Measurements from ENCODE around the gene TSPAN17. TPM values are rescaled to one million over a fixed set of nuclear protein-coding genes. Genes with fewer than 3 reads are reported as not detected.

TSPAN17 gene
- total and polyA plus RNA-seq, 3 experiments from 2014 or later = 26.2 to 38.8 (median 37.4) TPM

DNA sequence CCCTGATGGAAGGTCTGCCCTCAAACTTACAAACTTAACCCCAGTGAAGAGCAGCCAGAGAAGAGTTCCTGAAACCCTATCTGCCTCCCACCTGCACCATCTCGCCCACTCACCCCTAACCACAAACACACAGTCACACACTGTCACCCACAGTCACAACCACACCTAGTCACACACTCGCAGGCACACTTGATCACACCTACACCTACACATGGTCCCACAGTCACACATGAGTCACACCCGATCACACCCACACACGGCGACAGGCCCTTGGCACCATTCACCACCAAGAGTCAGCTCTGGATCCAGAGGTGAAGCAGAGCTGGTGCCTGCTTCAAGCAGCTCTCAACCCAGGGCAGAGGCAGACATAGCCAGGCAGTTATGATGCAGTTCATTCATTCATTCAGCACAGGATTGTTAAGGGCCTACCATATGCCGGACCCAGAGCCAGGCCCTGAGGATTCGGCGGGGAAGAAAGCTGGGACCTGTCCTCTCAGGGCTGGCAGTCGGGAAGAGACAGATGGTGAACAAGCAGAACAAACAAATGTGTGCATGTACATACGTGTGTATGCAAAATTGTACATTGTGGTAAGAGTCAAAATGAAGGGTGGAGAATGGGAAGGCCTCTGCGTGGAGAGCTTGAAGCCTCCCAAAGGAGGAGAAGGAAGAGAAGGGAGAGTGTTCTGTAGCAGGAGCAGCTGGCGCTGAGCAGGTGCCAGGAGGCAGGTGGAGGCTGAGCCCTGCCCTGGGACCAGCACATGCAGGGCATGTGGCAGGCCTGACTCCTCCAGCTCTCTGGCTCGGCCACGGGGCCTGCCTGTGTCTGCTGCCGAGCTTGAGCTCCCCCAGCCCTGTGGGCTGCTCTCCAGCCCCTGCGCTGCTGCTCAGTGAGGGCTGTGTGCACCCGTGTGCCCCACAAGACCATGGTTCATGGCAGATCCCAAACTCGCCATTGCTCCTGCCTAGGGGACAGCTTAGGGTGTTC lies 6.4 kb downstream of the TSPAN17 start:
- POLR2A ChIA-PET = no interaction called here
- Histone ChIP-seq H3K36me3 (ENCODE audit: insufficient read depth, low read length) (no peaks in the 10 kb centered on the region), H3K4me3 (ENCODE audit: low read length) (no peak overlapping the region), H3K4me1 (ENCODE audit: insufficient read depth, low read length) (peaks cover 56% of the 10 kb centered on the region), H3K9me3 (ENCODE audit: low read length) (no peaks in the 10 kb centered on the region), H3K27ac (ENCODE audit: low read depth, low read length) (no peak overlapping the region), H3K27me3 (ENCODE audit: insufficient read depth, low read length, poor library complexity, severe bottlenecking) (no peaks in the 10 kb centered on the region)
- H3K9me3 Mint-ChIP-seq = no peaks in the 10 kb centered on the region
- H3K4me1 Mint-ChIP-seq = peaks cover 62 to 77% (median 68%) of the 10 kb centered on the region in 3 donors
- CTCF ChIA-PET = interaction anchor here (1.2 kb wide), 1 partner anchor 237 kb away, joined by 3 read pairs; no protein-coding TSS in a partner anchor
- peaks cover 0 to 39% (median 8%) of the 10 kb centered on the region in 3 donors for H3K36me3 Mint-ChIP-seq
- peak overlapping the region; percentile 13 to 82 (median 72) for H3K27ac Mint-ChIP-seq
- H3K4me3 Mint-ChIP-seq = peak overlapping the region in 6 of 7 donors; percentile 5 to 68 (median 29)
- H3K27me3 Mint-ChIP-seq = no peaks in the 10 kb centered on the region
- DNase-seq = peak in 3 of 5 donors; percentile 31 to 62 (median 34)

GRCh38 chr5:176654856-176655255 lies 7.6 kb downstream of the TSPAN17 start:
- peak overlapping the region in 1 of 7 donors; percentile 34 for H3K4me3 Mint-ChIP-seq

GRCh38 chr5:176656467-176656990 lies 9.2 kb downstream of the TSPAN17 start:
- no peak overlapping the region for H3K4me3 Mint-ChIP-seq
- H3K27ac Mint-ChIP-seq = peak overlapping the region in 3 of 8 donors; percentile 27 to 43 (median 35)
- Histone ChIP-seq H3K4me3 (ENCODE audit: low read length) (no peak overlapping the region), H3K4me1 (ENCODE audit: insufficient read depth, low read length) (peaks cover 46% of the 10 kb centered on the region), H3K27ac (ENCODE audit: low read depth, low read length) (no peak overlapping the region), H3K36me3 (ENCODE audit: insufficient read depth, low read length) (no peaks in the 10 kb centered on the region), H3K27me3 (ENCODE audit: insufficient read depth, low read length, poor library complexity, severe bottlenecking) (no peaks in the 10 kb centered on the region), H3K9me3 (ENCODE audit: low read length) (no peaks in the 10 kb centered on the region)
- no peaks in the 10 kb centered on the region for H3K27me3 Mint-ChIP-seq
- no peaks in the 10 kb centered on the region for H3K9me3 Mint-ChIP-seq
- peaks cover 0 to 39% (median 8%) of the 10 kb centered on the region in 3 donors for H3K36me3 Mint-ChIP-seq
- DNase-seq = no peak
- CTCF ChIA-PET = interaction anchor here (0.8 to 6.8 kb wide), 4 partner anchors 8 to 455 kb away, joined by 3 to 108 read pairs (median 4); partner anchors contain the start of gene TSPAN17
- H3K4me1 Mint-ChIP-seq = peaks cover 56 to 76% (median 66%) of the 10 kb centered on the region in 3 donors
- POLR2A ChIA-PET = no interaction called here

More at GRCh38 chr5:176654856-176655255, 7.6 kb downstream of the TSPAN17 start:
- H3K4me1 Mint-ChIP-seq = peaks cover 62 to 78% (median 69%) of the 10 kb centered on the region in 3 donors
- Histone ChIP-seq H3K4me1 (ENCODE audit: insufficient read depth, low read length) (peaks cover 50% of the 10 kb centered on the region), H3K4me3 (ENCODE audit: low read length) (no peak overlapping the region), H3K36me3 (ENCODE audit: insufficient read depth, low read length) (no peaks in the 10 kb centered on the region), H3K27ac (ENCODE audit: low read depth, low read length) (no peak overlapping the region), H3K9me3 (ENCODE audit: low read length) (no peaks in the 10 kb centered on the region), H3K27me3 (ENCODE audit: insufficient read depth, low read length, poor library complexity, severe bottlenecking) (no peaks in the 10 kb centered on the region)
- DNase-seq = no peak
- H3K36me3 Mint-ChIP-seq = peaks cover 0 to 39% (median 8%) of the 10 kb centered on the region in 3 donors
- peak overlapping the region in 3 of 8 donors; percentile 16 to 43 (median 17) for H3K27ac Mint-ChIP-seq
- no peaks in the 10 kb centered on the region for H3K9me3 Mint-ChIP-seq
- H3K27me3 Mint-ChIP-seq = no peaks in the 10 kb centered on the region
- ChIA-PET CTCF (no interaction called here), POLR2A (no interaction called here)

- ChIA-PET POLR2A (interaction anchor here (1.1 kb wide), 1 partner anchor 10 kb away, joined by 7 read pairs; no protein-coding TSS in a partner anchor), CTCF (interaction anchor here (0.9 to 6.8 kb wide), 10 partner anchors 10 to 929 kb away, joined by 3 to 108 read pairs (median 4); partner anchors contain the start of gene TSPAN17)
- Histone ChIP-seq H3K36me3 (ENCODE audit: insufficient read depth, low read length) (no peaks in the 10 kb centered on the region), H3K9me3 (ENCODE audit: low read length) (no peaks in the 10 kb centered on the region), H3K4me3 (ENCODE audit: low read length) (peak overlapping the region; percentile 57), H3K27ac (ENCODE audit: low read depth, low read length) (no peak overlapping the region), H3K27me3 (ENCODE audit: insufficient read depth, low read length, poor library complexity, severe bottlenecking) (no peaks in the 10 kb centered on the region), H3K4me1 (ENCODE audit: insufficient read depth, low read length) (peaks cover 34% of the 10 kb centered on the region)
- H3K9me3 Mint-ChIP-seq = no peaks in the 10 kb centered on the region
- H3K36me3 Mint-ChIP-seq = peaks cover 0 to 34% (median 8%) of the 10 kb centered on the region in 3 donors
- DNase-seq = peak; percentile 37 to 71 (median 41)
- peaks cover 41 to 61% (median 50%) of the 10 kb centered on the region in 3 donors for H3K4me1 Mint-ChIP-seq
- peak overlapping the region; percentile 32 to 88 (median 79) for H3K4me3 Mint-ChIP-seq
- peak overlapping the region in 7 of 8 donors; percentile 46 to 90 (median 84) for H3K27ac Mint-ChIP-seq
- H3K27me3 Mint-ChIP-seq = no peaks in the 10 kb centered on the region
Measured at GRCh38 chr5:176658007-176658599, 10.8 kb downstream of the TSPAN17 start.

DNA sequence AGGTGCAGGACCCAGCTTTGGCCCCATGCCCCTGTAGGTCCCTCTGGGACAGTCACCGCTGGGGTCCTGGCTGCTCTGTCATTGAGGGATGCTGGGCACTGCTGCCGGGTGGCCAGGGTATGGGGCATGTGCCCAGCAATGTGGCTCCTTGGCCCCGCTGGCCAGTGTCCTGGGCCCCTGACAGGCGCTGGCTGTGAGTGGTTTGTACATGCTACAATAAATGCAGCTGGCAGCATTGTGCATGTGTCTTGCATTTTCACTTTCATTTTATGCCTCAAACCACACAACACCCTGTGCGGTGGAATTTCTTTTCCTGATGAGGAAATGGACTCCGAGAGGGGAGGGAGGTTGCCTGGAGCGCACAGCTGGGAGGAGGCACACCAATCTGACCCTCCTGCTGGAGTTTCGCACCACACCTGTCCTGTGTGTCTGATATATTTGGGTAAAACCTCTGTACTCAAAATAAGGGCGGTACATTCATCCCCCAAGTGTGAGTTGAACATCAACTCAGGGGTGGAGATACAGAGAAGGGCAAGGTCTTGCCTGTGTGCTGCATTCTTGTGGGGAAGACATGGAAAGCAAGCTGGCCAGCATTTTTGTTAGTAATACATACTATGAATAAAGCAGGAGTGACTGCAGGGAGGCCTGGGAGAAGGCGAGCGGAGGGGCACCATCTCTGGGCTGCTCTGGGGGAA lies 11.7 kb downstream of the TSPAN17 start:
- Mint-ChIP-seq H3K27ac (peak overlapping the region in 7 of 8 donors; percentile 66 to 92 (median 84)), H3K9me3 (no peaks in the 10 kb centered on the region), H3K4me3 (peak overlapping the region; percentile 32 to 88 (median 79)), H3K27me3 (peaks cover 5 to 6% of the 10 kb centered on the region in 2 donors), H3K36me3 (peaks cover 0 to 26% (median 2%) of the 10 kb centered on the region in 3 donors), H3K4me1 (peaks cover 33 to 52% (median 42%) of the 10 kb centered on the region in 3 donors)
- CTCF ChIA-PET = interaction anchor here (1.2 to 6.8 kb wide), 7 partner anchors 11 to 929 kb away, joined by 3 to 108 read pairs (median 4); partner anchors contain the start of gene TSPAN17
- Histone ChIP-seq H3K4me1 (ENCODE audit: insufficient read depth, low read length) (peaks cover 26% of the 10 kb centered on the region), H3K36me3 (ENCODE audit: insufficient read depth, low read length) (no peaks in the 10 kb centered on the region), H3K9me3 (ENCODE audit: low read length) (no peaks in the 10 kb centered on the region), H3K27ac (ENCODE audit: low read depth, low read length) (no peak overlapping the region), H3K27me3 (ENCODE audit: insufficient read depth, low read length, poor library complexity, severe bottlenecking) (no peaks in the 10 kb centered on the region), H3K4me3 (ENCODE audit: low read length) (peak overlapping the region; percentile 57)
- DNase-seq = peak in 4 of 5 donors; percentile 25 to 57 (median 44)
- POLR2A ChIA-PET = no interaction called here

GRCh38 chr5:176659512-176659839 lies 12.2 kb downstream of the TSPAN17 start:
- Histone ChIP-seq H3K36me3 (ENCODE audit: insufficient read depth, low read length) (no peaks in the 10 kb centered on the region), H3K27ac (ENCODE audit: low read depth, low read length) (no peak overlapping the region), H3K4me3 (ENCODE audit: low read length) (no peak overlapping the region), H3K27me3 (ENCODE audit: insufficient read depth, low read length, poor library complexity, severe bottlenecking) (no peaks in the 10 kb centered on the region), H3K9me3 (ENCODE audit: low read length) (no peaks in the 10 kb centered on the region), H3K4me1 (ENCODE audit: insufficient read depth, low read length) (peaks cover 24% of the 10 kb centered on the region)
- H3K27me3 Mint-ChIP-seq = peaks cover 8 to 11% of the 10 kb centered on the region in 2 donors
- peaks cover 31 to 49% (median 38%) of the 10 kb centered on the region in 3 donors for H3K4me1 Mint-ChIP-seq
- peaks cover 0 to 26% (median 2%) of the 10 kb centered on the region in 3 donors for H3K36me3 Mint-ChIP-seq
- ChIA-PET POLR2A (no interaction called here), CTCF (interaction anchor here (1.2 to 6.8 kb wide), 6 partner anchors 11 to 517 kb away, joined by 3 to 108 read pairs (median 6); partner anchors contain the start of gene TSPAN17)
- DNase-seq = no peak
- H3K4me3 Mint-ChIP-seq = peak overlapping the region; percentile 32 to 88 (median 79)
- no peaks in the 10 kb centered on the region for H3K9me3 Mint-ChIP-seq
- H3K27ac Mint-ChIP-seq = peak overlapping the region in 4 of 8 donors; percentile 74 to 92 (median 85)
